CD4-positive, alpha-beta T cell (primary cell): ENCODE measurements around the gene SCGB1C2. TPM values are rescaled to one million over a fixed set of nuclear protein-coding genes. Genes with fewer than 3 reads are reported as not detected.

Experiments
- ATAC-seq: fragments of 200-7000 bp; cut with Tn5 transposase; one replicate; pipeline ENCODE4 v1.10.0; 2022; ENCODE audit warnings: mild to moderate bottlenecking; ENCODE audit not compliant: poor library complexity
- CTCF ChIA-PET: fragments of 350-600 bp; sonication (Branson Sonifier 250); formaldehyde crosslinking; loops from one replicate; lab custom pipeline; 2021; ENCODE audit warnings: antibody characterized with exemption, inconsistent platforms; lab: Charles Lee
- POLR2A ChIA-PET: fragments of 350-600 bp; sonication (Branson Sonifier 250); formaldehyde crosslinking; loops from one replicate; lab custom pipeline; 2021; ENCODE audit warnings: antibody characterized with exemption, inconsistent platforms; lab: Charles Lee
- DNase-seq, 14 experiments: peaks; one replicate each; pipeline ENCODE4 v3.0.0-alpha.2; 2013 to 2020; ENCODE audit warnings: mixed read lengths in 2 of 14
- H3K27ac ChIP-seq, 2 donors: one replicate each; pipeline versions ENCODE4 v1.5.1 to v1.7.0; 2013; ENCODE audit warnings: low read length in 2 of 2, low read depth in 1 of 2, mild to moderate bottlenecking in 1 of 2
- H3K27me3 ChIP-seq, 2 experiments: 1 replicate in 1 of 2; 2 replicates in 1 of 2; pipeline versions ENCODE4 v1.6.1 to v1.7.0; 2013; ENCODE audit warnings: low read length in 2 of 2, control low read depth in 1 of 2, mild to moderate bottlenecking in 1 of 2, moderate library complexity in 1 of 2; ENCODE audit not compliant: insufficient read depth in 2 of 2, control insufficient read depth in 1 of 2
- H3K36me3 ChIP-seq: one replicate; pipeline ENCODE4 v1.6.1; 2013; ENCODE audit warnings: low read length, control low read depth; ENCODE audit not compliant: insufficient read depth
- H3K4me1 ChIP-seq: one replicate; pipeline ENCODE4 v1.6.1; 2013; ENCODE audit warnings: low read length, control low read depth; ENCODE audit not compliant: insufficient read depth
- H3K4me3 ChIP-seq: one replicate; pipeline ENCODE4 v1.5.1; 2013; ENCODE audit warnings: mild to moderate bottlenecking, low read length, moderate library complexity
- H3K9me3 ChIP-seq, 2 experiments: 1 replicate in 1 of 2; 2 replicates in 1 of 2; pipeline versions ENCODE4 v1.6.1 to v1.7.0; 2013; ENCODE audit warnings: low read length in 2 of 2, mild to moderate bottlenecking in 2 of 2, control low read depth in 1 of 2, moderate library complexity in 1 of 2; ENCODE audit not compliant: control insufficient read depth in 1 of 2, insufficient read depth in 1 of 2
- H3K27ac Mint-ChIP-seq: one replicate; pipeline ENCODE4 v1.8.0; 2020; ENCODE audit warnings: mixed read lengths
- H3K27me3 Mint-ChIP-seq: one replicate; pipeline ENCODE4 v1.8.0; 2021; ENCODE audit warnings: mixed read lengths
- H3K36me3 Mint-ChIP-seq: one replicate; pipeline ENCODE4 v1.8.0; 2021; ENCODE audit warnings: low read depth, mixed read lengths
- H3K4me1 Mint-ChIP-seq: one replicate; pipeline ENCODE4 v1.8.0; 2021; ENCODE audit warnings: low read depth, mixed read lengths
- H3K4me3 Mint-ChIP-seq: one replicate; pipeline ENCODE4 v1.8.0; 2020; ENCODE audit warnings: mild to moderate bottlenecking, mixed read lengths
- H3K9me3 Mint-ChIP-seq: one replicate; pipeline ENCODE4 v1.8.0; 2020; ENCODE audit warnings: mixed read lengths
- CTCF ChIP-seq: fragments of 200-600 bp; IDR thresholded peaks from one replicate; pipeline ENCODE4 v1.8.0; 2022; ENCODE audit warnings: antibody characterized with exemption, mild to moderate bottlenecking
- intact Hi-C, 2 experiments: fragments of 100-400 bp; cut with DNase I in 1 of 2; cut with micrococcal nuclease in 1 of 2; formaldehyde crosslinking; loops; one replicate each; pipeline versions ENCODE4 v1.15.1 to v1.9.0; 2023 to 2025; cut with DNase I, micrococcal nuclease
- total RNA-seq, 174 experiments: library from RNA in 2 of 174; stranded (reverse) in 2 of 174; gene quantifications; one replicate each; pipeline ENCODE4 v1.2.3 and lab custom pipeline; 2021 to 2026

The SCGB1C2 gene
- total RNA-seq, 2 experiments from 2014 or later = not detected

- ChIA-PET POLR2A (no interaction called here), CTCF (interaction anchor here (1.2 kb wide), 1 partner anchor 832 kb away, joined by 3 read pairs; no protein-coding TSS in a partner anchor)
- Mint-ChIP-seq H3K36me3 (no peaks in the 10 kb centered on the region), H3K27ac (no peak overlapping the region), H3K27me3 (no peaks in the 10 kb centered on the region), H3K9me3 (no peaks in the 10 kb centered on the region), H3K4me1 (no peaks in the 10 kb centered on the region), H3K4me3 (no peak overlapping the region)
- TF ChIP-seq CTCF = no peak
- intact Hi-C loops = no loop called here
- ATAC-seq (no peak), DNase-seq (no peak)
- H3K27ac ChIP-seq = no peak overlapping the region
- H3K4me3 ChIP-seq = no peak overlapping the region
- H3K36me3 ChIP-seq = no peaks in the 10 kb centered on the region
- peaks cover 0 to 5% of the 10 kb centered on the region in 2 experiments for H3K27me3 ChIP-seq
- no peaks in the 10 kb centered on the region for H3K9me3 ChIP-seq
- H3K4me1 ChIP-seq = no peaks in the 10 kb centered on the region
Observed at GRCh38 chr17:149231-149630, 11.9 kb downstream of the SCGB1C2 start.

GRCh38 chr17:149897-150584 lies 12.7 kb downstream of the SCGB1C2 start:
- CTCF ChIA-PET = interaction anchor here (1.2 kb wide), 1 partner anchor 831 kb away, joined by 3 read pairs; no protein-coding TSS in a partner anchor
- DNase-seq = no peak

GRCh38 chr17:151004-151403 lies 13.6 kb downstream of the SCGB1C2 start:
- Mint-ChIP-seq H3K27me3 (no peaks in the 10 kb centered on the region), H3K36me3 (no peaks in the 10 kb centered on the region), H3K4me3 (no peak overlapping the region), H3K9me3 (no peaks in the 10 kb centered on the region), H3K4me1 (no peaks in the 10 kb centered on the region), H3K27ac (no peak overlapping the region)
- POLR2A ChIA-PET = no interaction called here
- TF ChIP-seq CTCF = no peak
- H3K9me3 ChIP-seq = no peaks in the 10 kb centered on the region
- H3K36me3 ChIP-seq = no peaks in the 10 kb centered on the region
- H3K27me3 ChIP-seq = peaks cover 0 to 7% of the 10 kb centered on the region in 2 experiments
- H3K4me3 ChIP-seq = no peak overlapping the region
- no peak for ATAC-seq
- no peak overlapping the region for H3K27ac ChIP-seq
- DNase-seq = no peak
- H3K4me1 ChIP-seq = no peaks in the 10 kb centered on the region
- CTCF ChIA-PET = no interaction called here
- intact Hi-C loops = no loop called here

More at GRCh38 chr17:149897-150584, 12.7 kb downstream of the SCGB1C2 start:
- TF ChIP-seq CTCF = no peak
- Histone ChIP-seq H3K9me3 (no peaks in the 10 kb centered on the region), H3K4me3 (no peak overlapping the region), H3K27ac (no peak overlapping the region), H3K36me3 (no peaks in the 10 kb centered on the region), H3K27me3 (peaks cover 0 to 5% of the 10 kb centered on the region in 2 experiments), H3K4me1 (no peaks in the 10 kb centered on the region)
- intact Hi-C loops = no loop called here
- no peak overlapping the region for H3K4me3 Mint-ChIP-seq
- H3K9me3 Mint-ChIP-seq = no peaks in the 10 kb centered on the region
- POLR2A ChIA-PET = no interaction called here
- H3K36me3 Mint-ChIP-seq = no peaks in the 10 kb centered on the region
- H3K4me1 Mint-ChIP-seq = no peaks in the 10 kb centered on the region
- H3K27ac Mint-ChIP-seq = no peak overlapping the region
- H3K27me3 Mint-ChIP-seq = no peaks in the 10 kb centered on the region
- no peak for ATAC-seq
